PC-3 (cell line): ENCODE results near the gene PCARE. TPM values are rescaled to one million over a fixed set of nuclear protein-coding genes. Genes with fewer than 3 reads are reported as not detected.

ENCODE experiments used
- ATAC-seq: fragments of 200-7000 bp; cut with Tn5 transposase; 2 replicates; pipeline ENCODE4 v1.9.1; 2020; ENCODE audit warnings: mild to moderate bottlenecking, moderate library complexity
- BruUV-seq: library from RNA; stranded (reverse); fragments of 400-500 nt; replicated peaks from 2 replicates; lab custom pipeline; 2021; lab: Mats Ljungman, UMichigan
- CTCF ChIA-PET: fragments of 300-600 bp; sonication (Branson Sonifier 250); formaldehyde crosslinking; loops from one replicate; lab custom pipeline; 2022; ENCODE audit warnings: antibody characterized with exemption; lab: Charles Lee
- POLR2A ChIA-PET: fragments of 300-600 bp; sonication (Branson Sonifier 250); formaldehyde crosslinking; loops from one replicate; lab custom pipeline; 2022; ENCODE audit warnings: antibody characterized with exemption; ENCODE audit not compliant: unreplicated experiment; lab: Charles Lee
- DNase-seq: peaks from one replicate; pipeline ENCODE4 v3.0.0-alpha.2; 2015
- H2AFZ ChIP-seq: fragments of 300-600 bp; sonication (generic); 2 replicates; pipeline ENCODE4 v1.6.0; 2016; ENCODE audit warnings: antibody characterized with exemption, low read length
- H3F3A ChIP-seq: fragments of 300-600 bp; sonication (generic); one replicate; pipeline ENCODE4 v1.6.0; 2017; ENCODE audit warnings: antibody characterized with exemption, low read length, control low read depth, mild to moderate bottlenecking; ENCODE audit not compliant: unreplicated experiment
- H3K27ac ChIP-seq: fragments of 300-600 bp; sonication (generic); 2 replicates; pipeline ENCODE4 v1.5.1; 2016; ENCODE audit warnings: mild to moderate bottlenecking, low read length
- H3K27me3 ChIP-seq: fragments of 300-600 bp; sonication (generic); 2 replicates; pipeline ENCODE4 v1.6.1; 2016; ENCODE audit warnings: low read length, mixed read lengths
- H3K36me3 ChIP-seq: fragments of 300-600 bp; sonication (generic); 2 replicates; pipeline ENCODE4 v1.6.1; 2016; ENCODE audit warnings: low read depth, mixed run types, low read length, mixed read lengths
- H3K4me1 ChIP-seq: fragments of 300-600 bp; sonication (generic); 2 replicates; pipeline ENCODE4 v1.5.1; 2016; ENCODE audit warnings: low read length; ENCODE audit not compliant: insufficient read depth
- H3K4me2 ChIP-seq: fragments of 300-600 bp; sonication (generic); 2 replicates; pipeline ENCODE4 v1.6.0; 2016; ENCODE audit warnings: low read length
- H3K4me3 ChIP-seq: fragments of 300-600 bp; sonication (generic); 2 replicates; pipeline ENCODE4 v1.5.1; 2016; ENCODE audit warnings: mild to moderate bottlenecking, low read length, mixed read lengths
- H3K79me2 ChIP-seq: fragments of 300-600 bp; sonication (generic); 2 replicates; pipeline ENCODE4 v1.6.1; 2017; ENCODE audit warnings: low read length, mixed read lengths
- H3K9ac ChIP-seq: fragments of 300-600 bp; sonication (generic); 2 replicates; pipeline ENCODE4 v1.6.0; 2016; ENCODE audit warnings: mild to moderate bottlenecking, low read length
- H3K9me2 ChIP-seq: fragments of 300-600 bp; sonication (generic); replicated peaks from 2 replicates; pipeline ENCODE4 v1.6.1; 2016; ENCODE audit warnings: mixed run types, low read length, mixed read lengths
- H3K9me3 ChIP-seq: fragments of 300-600 bp; sonication (generic); 2 replicates; pipeline ENCODE4 v1.6.1; 2016; ENCODE audit warnings: low read length, mixed read lengths
- H4K20me1 ChIP-seq: fragments of 300-600 bp; sonication (generic); 2 replicates; pipeline ENCODE4 v1.6.1; 2016; ENCODE audit warnings: low read length, mixed read lengths
- CTCF ChIP-seq: fragments of 300-600 bp; sonication (generic); conservative IDR thresholded peaks from 2 replicates; pipeline ENCODE4 v1.5.1; 2017; ENCODE audit warnings: antibody characterized with exemption, low read depth, mild to moderate bottlenecking, low read length
- EZH2 ChIP-seq: fragments of 300-600 bp; sonication (generic); IDR thresholded peaks from one replicate; pipeline ENCODE4 v1.6.1; 2017; ENCODE audit warnings: antibody characterized with exemption, mild to moderate bottlenecking, low read length; ENCODE audit not compliant: unreplicated experiment
- EZH2phosphoT487 ChIP-seq: fragments of 300-600 bp; sonication (generic); IDR thresholded peaks from 2 replicates; pipeline ENCODE4 v1.6.1; 2018; ENCODE audit warnings: mild to moderate bottlenecking, antibody characterized with exemption, low read length, borderline replicate concordance
- intact Hi-C: fragments of 100-400 bp; cut with micrococcal nuclease; formaldehyde crosslinking; loops from 2 replicates; pipeline ENCODE4 v1.9.0; 2023
- total RNA-seq: library from RNA; depleted of rRNA; stranded (reverse); fragments of >200 nt; gene quantifications from 2 replicates; pipeline ENCODE4 v1.2.3, GENCODE V29; 2014

Gene PCARE
- total RNA-seq, 1 experiment from 2014 or later, result not detected

DNA sequence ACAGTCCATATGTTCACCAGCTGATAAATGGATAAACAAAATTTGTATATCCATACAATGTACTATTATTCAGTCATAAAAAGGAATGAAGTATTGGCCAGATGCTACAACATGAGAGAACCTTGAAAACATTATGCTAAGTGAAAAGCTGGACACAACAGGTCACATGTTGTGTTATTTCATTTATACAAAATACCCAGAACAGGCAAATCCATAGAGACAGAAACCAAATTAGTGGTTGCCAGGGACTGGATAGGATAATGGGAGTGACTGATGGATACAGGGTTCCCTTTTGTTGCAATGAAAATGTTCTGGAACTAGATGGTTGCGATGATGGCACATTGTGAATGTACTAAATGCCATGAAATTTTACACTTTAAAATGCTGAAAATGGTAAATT, 10.2 kb upstream of the PCARE start:
- intact Hi-C loops, result no loop called here
- Histone ChIP-seq H3K27me3 (no peaks in the 10 kb centered on the region), H3F3A (no peaks in the 10 kb centered on the region), H3K4me3 (no peak overlapping the region), H3K79me2 (no peaks in the 10 kb centered on the region), H3K9ac (no peak overlapping the region), H2AFZ (no peak overlapping the region), H3K9me2 (no peaks in the 10 kb centered on the region), H3K4me1 (no peaks in the 10 kb centered on the region), H3K27ac (no peak overlapping the region), H3K9me3 (peaks cover 5% of the 10 kb centered on the region), H3K4me2 (no peak overlapping the region), H4K20me1 (no peaks in the 10 kb centered on the region), H3K36me3 (no peaks in the 10 kb centered on the region)
- ATAC-seq, result no peak
- ChIA-PET CTCF (no interaction called here), POLR2A (no interaction called here)
- TF ChIP-seq EZH2 (no peak), CTCF (no peak)
- BruUV-seq, result no TSS peak
- DNase-seq, result no peak

DNA sequence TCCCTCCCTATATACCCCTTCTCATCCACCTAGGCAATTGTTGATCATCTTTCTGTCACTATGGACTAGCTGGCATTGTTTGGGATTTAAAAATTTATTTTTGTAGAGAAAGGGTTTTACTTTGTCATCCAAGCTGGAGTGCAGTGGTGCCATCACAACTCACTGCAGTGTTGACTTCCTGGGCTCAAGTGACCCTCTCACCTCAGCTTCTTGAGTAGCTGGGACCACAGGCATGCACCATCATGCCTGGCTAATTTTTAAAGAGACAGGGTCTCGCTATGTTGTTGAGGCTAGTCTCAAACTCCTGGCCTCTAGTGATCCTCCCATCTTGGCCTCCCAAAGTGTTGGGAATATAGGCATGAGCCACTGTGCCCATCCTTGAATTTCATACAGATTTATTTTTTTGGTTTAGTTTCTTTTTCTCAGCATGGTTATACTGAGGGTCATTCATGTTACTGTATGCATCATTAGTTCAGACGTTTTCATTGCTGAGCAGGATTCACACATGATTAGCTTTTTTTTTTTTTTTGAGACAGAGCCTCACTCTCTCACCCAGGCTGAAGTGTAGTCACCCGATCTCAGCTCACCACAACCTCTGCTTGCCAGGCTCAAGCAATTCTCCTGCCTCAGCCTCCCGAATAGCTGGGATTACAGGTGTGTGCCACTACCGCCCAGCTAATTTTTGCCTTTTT, 8.6 kb upstream of the PCARE start:
- Histone ChIP-seq H3K79me2 (no peaks in the 10 kb centered on the region), H3K27ac (no peak overlapping the region), H3K9me2 (no peaks in the 10 kb centered on the region), H3K4me2 (no peak overlapping the region), H3K36me3 (no peaks in the 10 kb centered on the region), H2AFZ (no peak overlapping the region), H3K9me3 (peaks cover 5% of the 10 kb centered on the region), H3K4me3 (no peak overlapping the region), H3F3A (no peaks in the 10 kb centered on the region), H4K20me1 (no peaks in the 10 kb centered on the region), H3K27me3 (no peaks in the 10 kb centered on the region), H3K9ac (no peak overlapping the region), H3K4me1 (no peaks in the 10 kb centered on the region)
- intact Hi-C loops, result no loop called here
- no TSS peak for BruUV-seq
- POLR2A ChIA-PET, result no interaction called here
- ATAC-seq, result no peak
- CTCF ChIA-PET, result no interaction called here
- no peak for DNase-seq
- TF ChIP-seq EZH2phosphoT487 (no peak), CTCF (no peak), EZH2 (no peak)

- DNase-seq, result no peak
- Histone ChIP-seq H3K79me2 (no peaks in the 10 kb centered on the region), H3K27me3 (no peaks in the 10 kb centered on the region), H4K20me1 (no peaks in the 10 kb centered on the region), H3K27ac (no peak overlapping the region), H3K4me3 (no peak overlapping the region), H3K9me2 (no peaks in the 10 kb centered on the region), H3K36me3 (no peaks in the 10 kb centered on the region), H3K9ac (no peak overlapping the region), H2AFZ (no peak overlapping the region), H3K4me1 (no peaks in the 10 kb centered on the region), H3K4me2 (no peak overlapping the region), H3F3A (no peaks in the 10 kb centered on the region), H3K9me3 (peaks cover 5% of the 10 kb centered on the region)
- ATAC-seq, result no peak
- TF ChIP-seq EZH2 (no peak), CTCF (no peak), EZH2phosphoT487 (no peak)
- ChIA-PET CTCF (no interaction called here), POLR2A (no interaction called here)
- BruUV-seq, result no TSS peak
- intact Hi-C loops, result no loop called here
These were observed 6.8 kb upstream of the PCARE start for GRCh38 chr2:29080886-29081743.
